HG03378 (cell line): Measurements from ENCODE around the gene DNAJB12.
"Not testable (repeated sequence)": the region's sequence is repeated elsewhere in the genome, so short reads cannot be mapped to it uniquely, and the experiment has no call there.

Experiments
- ATAC-seq: cut with Tn5 transposase; IDR thresholded peaks from one replicate; pipeline ENCODE4 v1.9.1; 2021; ENCODE audit warnings: mild to moderate bottlenecking, moderate library complexity; ENCODE audit not compliant: unreplicated experiment

DNAJB12 gene

DNA sequence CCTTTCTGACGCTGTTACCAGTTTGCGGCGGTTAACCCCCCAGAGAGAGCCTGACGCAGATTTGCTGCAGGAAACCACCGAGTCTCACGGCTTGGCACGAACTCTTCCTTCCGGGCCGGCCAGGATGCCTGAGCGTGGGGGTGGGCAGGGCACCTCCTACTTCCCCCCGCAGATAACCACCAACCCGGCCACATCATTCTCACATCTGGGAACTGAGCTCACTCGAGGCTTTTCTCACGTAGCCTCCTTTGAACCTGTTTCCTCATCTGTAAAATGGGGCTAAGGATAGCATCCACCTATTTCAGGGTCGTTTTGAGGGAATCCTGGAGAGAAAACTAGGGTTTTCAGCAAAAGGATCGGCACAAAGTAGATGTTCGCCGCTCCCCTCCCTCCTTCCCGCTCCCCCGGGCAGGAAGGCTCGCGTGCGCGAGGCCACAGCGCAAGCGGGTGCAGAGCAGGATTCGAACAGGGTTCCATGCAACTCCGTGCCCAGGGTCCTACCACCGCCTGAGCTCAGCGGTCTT, 57.4 kb downstream of the DNAJB12 start:
- ATAC-seq, result peak; percentile 59

DNA sequence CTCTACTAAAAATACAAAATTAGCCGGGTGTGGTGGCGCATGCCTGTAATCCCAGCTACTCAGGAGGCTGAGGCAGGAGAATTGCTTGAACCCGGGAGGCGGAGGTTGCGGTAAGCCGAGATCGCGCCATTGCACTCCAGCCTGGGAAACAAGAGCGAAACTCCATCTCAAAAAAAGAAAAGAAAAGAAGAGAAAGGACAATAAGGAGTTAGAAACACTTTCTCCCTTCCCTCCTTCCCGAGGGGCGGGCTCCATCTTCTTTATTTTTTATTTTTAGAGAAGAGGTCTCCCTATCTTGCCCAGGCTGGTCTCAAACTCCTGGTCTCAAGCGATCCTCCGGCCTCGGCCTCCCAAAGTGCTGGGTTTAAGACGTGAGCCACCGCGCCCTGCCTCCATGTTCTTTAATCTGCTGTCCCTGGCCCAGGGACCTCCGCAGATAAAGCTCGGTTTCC, 57.9 kb downstream of the DNAJB12 start:
- not testable (repeated sequence) for ATAC-seq

GRCh38 chr10:72295330-72295910, 59.3 kb downstream of the DNAJB12 start:
- ATAC-seq, result no peak

GRCh38 chr10:72292223-72292691, 62.5 kb downstream of the DNAJB12 start:
- ATAC-seq, result no peak

DNA sequence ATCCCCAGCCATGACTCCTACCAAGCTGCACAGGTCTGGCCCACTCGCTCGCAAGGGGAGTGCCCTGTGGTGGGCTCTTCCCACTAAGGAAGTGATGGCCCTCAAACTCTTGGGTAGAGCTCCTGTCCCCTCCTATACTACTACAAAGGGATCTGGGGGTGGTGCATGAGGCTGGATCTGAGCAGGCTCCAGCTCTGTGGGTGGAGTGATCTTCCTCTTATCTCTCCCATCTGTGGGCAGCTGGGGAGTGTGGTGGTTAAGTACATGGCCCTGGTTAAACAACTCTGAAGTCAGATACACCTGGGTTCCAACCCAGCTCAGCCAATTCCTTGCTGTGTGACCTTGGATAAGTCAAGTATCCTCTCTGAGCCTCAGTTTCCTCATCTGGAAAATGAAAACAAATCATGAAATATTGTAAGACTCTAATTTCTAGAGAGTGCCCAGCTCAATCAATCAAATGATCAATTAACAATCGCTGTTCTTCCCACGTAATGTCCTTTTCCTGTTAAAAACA, 63.6 kb downstream of the DNAJB12 start:
- no peak for ATAC-seq

DNA sequence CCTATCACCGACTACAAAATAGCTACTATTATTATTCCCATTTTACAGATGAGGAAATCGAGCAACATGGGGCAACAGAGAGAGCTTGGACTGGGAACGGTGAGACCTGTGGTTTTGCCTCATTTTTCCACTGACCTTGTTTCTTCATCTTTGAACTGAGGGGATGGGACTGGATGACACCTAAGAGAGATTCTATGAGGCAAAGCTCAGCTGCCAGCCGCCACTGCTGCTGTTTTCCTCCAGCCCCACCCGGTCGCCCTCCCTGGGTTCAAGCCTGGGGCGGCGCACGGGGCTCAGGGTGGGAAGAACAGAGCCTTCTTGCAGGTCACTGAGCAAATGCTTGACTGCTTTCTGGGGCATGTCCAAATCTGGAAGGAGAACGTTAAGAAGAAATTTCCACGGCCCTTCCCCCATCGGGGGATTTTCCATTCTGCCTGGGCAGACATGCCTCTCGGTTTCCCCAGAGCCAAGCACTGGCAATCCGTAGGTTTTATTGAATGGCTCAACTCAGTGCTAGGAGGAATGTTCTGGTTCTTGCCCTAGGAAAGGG, 68.7 kb downstream of the DNAJB12 start:
- no peak for ATAC-seq

DNA sequence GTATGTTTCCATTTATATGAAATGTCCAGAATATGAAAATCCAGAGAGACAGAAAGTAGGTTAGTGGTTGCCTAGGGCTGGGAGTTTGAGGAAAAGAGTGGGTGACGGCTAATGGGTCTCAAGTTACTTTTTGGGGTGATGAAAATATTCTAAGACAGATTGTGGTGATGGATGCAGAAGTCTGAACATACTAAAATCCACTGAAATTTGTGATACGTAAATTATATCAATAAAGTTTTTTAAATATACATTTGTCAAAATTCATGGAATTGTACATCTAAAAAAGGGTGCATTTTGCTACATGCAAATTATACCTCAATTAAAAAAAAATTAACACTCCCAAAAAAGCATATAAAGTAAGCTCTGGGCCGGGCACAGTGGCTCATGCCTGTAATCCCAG, 71.6 kb downstream of the DNAJB12 start:
- ATAC-seq, result no peak
